HG02763 (cell line): ENCODE measurements around the gene DMKN.

ENCODE experiments used
- ATAC-seq: cut with Tn5 transposase; IDR thresholded peaks from one replicate; pipeline ENCODE4 v1.9.1; 2021; ENCODE audit warnings: mild to moderate bottlenecking, moderate library complexity; ENCODE audit not compliant: unreplicated experiment

DMKN gene, protein sequence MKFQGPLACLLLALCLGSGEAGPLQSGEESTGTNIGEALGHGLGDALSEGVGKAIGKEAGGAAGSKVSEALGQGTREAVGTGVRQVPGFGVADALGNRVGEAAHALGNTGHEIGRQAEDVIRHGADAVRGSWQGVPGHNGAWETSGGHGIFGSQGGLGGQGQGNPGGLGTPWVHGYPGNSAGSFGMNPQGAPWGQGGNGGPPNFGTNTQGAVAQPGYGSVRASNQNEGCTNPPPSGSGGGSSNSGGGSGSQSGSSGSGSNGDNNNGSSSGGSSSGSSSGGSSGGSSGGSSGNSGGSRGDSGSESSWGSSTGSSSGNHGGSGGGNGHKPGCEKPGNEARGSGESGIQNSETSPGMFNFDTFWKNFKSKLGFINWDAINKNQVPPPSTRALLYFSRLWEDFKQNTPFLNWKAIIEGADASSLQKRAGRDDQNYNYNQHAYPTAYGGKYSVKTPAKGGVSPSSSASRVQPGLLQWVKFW

DNA sequence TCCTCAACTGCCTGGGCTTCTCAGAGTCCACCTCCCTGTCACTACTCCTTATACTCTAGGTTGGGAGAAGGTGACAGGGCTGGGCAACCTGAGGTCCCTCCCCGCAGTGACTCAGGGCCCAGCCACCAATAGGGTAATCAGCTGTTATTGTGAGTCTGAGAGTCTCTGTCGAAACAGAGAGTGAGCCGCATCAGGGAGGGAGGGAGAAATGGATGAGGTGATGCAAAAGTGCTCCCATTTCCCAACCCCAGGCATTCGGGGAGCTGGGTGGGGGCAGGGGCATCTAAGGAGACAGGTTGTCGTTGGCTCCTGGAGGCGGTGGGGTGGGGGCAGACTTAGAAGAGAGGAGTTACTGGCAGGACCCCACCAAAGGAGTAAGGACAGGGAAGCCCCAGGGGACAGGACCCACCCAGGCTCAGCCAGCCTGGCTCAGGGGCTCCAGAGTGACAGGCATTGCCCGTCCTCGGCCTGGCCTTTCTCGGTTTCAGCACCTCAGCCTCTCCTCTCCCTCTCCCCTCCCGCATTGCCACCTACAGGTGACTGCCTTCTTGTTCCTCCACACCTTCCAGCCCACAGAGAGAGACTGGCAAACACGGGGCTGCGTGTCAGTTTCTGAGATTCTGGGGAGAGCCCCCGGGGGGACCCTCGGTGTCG is at the start of gene DMKN:
Gene DMKN, minus strand, starts transcription at position 22 of the 654 bp plus-strand sequence. CDS start 174 bp downstream, outside the sequence.
- no peak for ATAC-seq

DNA sequence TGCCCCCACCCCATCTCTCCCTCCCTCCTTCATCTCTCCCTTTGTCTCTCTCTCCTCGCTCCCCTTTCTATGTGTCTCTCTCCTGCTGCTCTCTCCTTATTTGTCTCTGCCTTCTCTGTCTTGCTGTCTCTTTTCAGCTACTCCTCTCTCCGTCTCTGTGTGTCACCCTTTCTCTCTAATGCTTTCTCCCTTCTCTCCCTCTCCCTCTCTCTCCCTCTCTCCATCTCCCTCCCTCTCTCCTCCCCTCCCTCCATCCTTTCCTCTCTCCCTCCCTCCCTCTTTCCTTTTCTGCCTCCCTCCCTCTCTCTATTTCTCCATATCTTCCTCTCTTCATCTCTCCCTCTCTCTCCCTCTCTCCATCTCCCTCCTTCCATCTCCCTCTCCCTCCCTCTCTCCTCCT is 49.3 kb upstream of the DMKN start:
- no peak for ATAC-seq

DNA sequence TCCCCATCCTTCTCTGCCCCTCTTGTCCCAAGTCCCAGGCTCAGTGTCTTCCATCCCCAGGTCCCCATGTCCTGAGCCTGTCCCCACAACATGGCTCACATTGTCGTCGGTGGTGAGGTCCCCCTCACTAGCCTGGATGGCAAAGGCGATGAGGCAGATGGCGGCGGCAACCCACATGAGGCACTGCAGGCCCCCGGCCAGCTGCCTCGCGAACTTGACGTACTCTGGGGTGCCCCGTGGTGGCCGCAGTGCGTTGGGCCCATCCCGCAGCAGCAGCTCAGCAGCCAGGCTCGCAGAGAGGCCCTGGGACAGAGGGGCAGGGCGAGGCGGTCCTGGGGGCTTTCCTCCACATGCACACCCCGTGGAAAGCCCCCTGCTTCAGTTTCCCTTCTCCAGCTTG is 48.9 kb upstream of the DMKN start:
- no peak for ATAC-seq

DNA sequence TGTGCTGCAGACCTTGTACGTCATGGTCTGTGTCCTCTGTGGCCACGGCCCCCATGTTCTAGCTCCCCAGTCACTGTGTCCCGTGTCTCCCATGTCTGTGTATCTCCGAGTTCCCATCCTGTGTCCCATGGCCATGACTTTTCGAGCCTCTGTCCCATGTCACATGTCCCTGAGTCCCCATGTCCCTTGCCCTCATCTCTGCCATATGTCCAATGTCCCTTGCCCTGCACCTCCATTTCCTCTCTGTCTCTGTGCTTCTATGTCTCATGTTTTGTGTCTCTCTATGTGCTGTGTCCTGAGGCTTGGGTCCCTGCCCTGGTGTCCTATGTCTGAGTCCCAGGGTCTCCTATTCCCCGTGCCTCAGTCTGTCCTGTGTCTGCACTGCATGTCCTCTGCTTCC is 48.0 kb upstream of the DMKN start:
- ATAC-seq, result no peak

DNA sequence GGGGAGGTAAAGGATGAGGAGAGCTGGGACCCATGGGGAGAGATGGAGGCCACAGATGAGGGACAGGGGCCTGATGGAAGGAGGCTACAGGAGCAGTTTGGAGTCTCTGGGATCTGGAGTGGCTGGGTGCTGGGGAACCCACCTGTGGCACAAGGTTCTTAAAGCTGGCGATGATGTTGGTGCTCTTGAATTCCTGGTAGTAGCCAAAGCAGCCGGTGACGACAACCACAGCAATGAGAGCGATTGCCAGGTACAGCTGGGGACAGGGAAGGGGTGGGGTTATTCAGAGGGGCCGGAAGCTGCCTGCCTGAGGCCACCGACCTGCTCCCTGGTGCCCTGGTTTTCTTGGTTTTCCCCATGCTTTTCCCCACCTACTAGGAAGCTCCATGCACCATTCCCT is 47.2 kb upstream of the DMKN start:
- no peak for ATAC-seq

DNA sequence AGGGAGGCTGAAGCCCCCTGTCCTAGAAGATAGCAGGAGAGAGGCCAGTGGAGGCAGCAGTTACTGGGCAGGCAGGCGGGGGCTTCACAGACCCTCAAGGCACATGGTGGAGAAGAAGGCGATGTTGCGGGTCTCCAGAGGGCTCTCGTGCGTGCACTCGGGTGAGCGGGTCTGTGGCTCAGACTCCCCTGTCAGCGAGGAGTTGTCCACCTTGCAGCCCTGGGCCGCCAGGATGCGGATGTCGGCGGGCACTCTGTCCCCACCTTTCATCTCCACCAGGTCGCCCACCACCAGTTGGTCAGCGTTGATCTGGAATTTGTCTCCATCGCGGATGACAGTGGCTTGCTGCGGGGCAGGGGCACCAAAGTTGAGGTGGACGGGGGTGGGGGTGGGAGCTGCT is 46.8 kb upstream of the DMKN start:
- no peak for ATAC-seq

DNA sequence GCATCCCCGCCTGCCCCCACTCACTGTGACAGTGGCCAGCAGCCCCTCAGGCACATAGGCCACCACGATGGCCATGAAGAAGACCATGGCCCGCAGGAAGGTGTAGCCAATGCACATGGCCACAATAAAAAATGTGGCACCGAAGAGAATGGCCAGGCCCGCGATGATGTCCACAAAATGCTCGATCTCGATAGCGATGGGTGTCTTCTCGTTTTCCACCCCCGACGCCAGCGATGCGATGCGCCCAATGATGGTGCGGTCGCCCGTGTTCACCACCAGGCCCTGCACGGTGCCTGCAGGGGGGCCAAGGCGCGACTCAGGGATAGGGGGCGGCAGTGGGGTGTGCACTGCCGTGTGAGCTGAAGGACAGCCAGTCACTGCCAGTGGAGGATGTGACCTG is 46.3 kb upstream of the DMKN start:
- no peak for ATAC-seq

DNA sequence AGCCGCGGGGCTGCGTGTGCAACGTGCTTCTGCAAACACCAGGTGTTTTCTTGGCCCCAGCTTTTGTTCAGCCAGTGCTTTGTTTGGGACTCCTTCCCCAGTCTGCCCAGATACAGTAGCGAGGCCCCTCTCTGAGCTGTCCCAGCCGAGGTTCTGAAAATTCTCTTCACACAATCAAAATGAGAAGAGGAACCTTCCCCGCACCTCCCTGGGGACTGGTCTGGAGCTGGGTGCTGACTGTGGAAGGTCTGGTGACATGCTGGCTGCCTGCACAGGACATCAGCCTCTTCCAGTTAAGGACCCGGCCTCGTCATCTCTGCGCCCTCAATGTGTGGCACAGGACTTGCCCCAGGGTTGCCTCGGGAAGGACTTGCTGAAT is 45.8 kb upstream of the DMKN start:
- ATAC-seq, result no peak

DNA sequence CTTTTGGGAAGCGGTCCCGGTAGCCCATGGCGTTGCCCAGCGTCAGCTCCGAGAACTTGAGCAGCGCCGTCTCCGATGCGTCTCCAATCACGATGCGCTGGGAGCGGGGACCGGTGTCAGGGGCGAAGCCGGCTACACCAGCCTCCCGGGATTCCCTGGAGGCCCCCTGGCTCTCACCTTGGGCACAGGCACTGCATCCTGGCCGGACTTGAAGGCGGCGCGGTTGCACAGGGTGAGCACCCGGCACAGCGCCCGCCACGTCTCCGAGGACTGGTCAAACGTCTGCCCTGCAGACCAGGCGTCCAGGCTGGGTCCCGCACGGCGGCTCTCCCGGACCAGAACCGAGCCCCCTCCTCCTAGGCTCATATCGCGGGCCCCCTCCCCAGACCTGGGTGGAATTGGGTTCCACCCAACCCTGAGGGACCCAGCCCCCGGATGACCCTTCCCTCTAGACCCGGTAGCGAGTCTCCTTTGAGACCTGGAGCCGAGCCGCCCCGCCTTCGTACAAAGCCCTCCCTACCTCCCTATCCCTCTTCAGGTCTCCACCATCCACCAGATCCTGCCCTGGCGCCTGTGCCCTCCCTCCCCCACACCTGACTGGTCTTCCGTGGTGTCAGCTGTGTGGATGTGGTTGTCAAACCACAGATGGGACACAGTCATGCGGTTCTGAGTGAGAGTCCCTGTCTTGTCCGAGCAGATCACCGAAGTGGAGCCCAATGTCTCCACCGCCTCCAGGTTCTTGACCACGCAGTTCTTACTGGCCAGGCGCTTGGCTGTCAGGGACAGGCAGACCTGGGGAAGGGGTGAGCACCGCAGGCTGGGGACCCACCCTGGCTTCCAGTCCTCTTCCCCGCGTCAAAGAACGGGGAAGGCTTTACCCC is 45.2 kb upstream of the DMKN start:
- no peak for ATAC-seq

DNA sequence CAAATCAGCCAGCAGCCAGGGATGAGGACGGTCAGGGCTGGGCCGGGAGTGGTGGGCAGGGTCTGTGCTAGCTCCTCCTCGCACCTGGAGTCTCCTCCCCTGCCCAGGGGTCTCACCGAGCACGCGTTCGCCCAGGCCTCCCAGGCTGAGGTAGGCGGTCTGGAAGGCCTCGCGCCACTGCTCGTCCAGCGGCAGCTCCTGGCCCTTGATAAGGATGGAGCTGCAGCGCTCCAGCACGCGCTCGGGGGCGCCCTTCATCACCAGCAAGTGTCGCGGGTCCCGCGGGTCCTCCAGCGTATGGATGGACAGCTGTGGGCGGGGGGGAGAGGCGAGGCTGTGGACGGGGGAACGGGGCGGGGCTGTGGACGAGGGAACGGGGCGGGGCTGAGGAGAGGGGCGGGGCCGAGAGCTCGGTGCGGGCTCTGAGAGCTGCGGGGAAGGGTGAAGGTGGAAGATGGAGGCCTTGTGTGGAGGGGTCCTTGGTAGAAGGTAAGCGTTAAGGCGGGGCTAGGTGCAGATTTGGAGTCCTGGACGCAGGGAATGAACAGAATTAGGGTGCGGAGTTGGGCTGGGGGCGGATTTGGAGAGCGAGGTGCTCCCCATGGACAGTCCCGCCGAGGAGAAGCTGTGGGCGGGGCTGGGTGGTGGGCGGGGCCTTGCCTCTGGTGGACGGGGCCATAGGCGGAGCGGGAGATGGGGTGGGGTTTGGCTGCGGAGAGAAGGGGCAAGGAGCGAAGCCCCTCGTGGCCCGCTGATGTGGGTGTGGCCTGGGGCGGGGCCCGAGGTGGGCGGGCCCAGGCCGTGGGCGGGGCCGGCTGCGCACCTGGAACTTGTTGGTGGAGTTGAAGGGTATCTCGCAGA is 44.3 kb upstream of the DMKN start:
- ATAC-seq, result no peak

DNA sequence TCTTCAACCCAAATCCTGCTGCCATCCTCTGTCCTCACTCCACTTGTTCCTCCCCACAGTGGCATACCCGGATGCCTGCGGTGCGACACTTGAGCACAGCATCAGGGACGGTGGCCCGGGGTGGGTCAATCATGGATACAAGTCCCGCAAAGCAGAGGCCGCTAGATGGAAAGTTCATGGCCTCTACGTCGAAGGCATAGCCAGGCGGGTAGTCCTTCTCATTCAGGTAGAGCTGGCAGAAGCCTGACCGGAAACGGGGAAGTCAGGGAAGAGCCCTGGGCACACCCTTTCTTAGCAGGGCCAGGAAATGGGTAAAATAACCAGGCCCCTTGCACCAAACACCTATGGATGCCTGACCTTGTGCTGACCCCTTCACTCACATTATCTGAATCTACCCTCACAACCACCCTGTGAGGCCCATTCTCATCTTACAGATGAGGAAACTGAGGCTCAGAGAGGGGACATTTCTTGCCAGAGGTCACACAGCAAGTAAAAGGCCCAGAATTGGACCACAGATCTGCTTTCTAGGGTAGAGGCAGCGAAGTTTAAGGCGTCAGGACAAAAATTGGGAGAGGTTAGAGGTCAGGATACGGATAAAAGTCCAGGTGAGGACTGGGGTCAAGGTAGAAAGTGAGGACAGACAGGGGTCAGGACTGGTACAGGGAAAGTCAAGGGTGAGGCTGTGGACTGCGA is 43.5 kb upstream of the DMKN start:
- no peak for ATAC-seq

DNA sequence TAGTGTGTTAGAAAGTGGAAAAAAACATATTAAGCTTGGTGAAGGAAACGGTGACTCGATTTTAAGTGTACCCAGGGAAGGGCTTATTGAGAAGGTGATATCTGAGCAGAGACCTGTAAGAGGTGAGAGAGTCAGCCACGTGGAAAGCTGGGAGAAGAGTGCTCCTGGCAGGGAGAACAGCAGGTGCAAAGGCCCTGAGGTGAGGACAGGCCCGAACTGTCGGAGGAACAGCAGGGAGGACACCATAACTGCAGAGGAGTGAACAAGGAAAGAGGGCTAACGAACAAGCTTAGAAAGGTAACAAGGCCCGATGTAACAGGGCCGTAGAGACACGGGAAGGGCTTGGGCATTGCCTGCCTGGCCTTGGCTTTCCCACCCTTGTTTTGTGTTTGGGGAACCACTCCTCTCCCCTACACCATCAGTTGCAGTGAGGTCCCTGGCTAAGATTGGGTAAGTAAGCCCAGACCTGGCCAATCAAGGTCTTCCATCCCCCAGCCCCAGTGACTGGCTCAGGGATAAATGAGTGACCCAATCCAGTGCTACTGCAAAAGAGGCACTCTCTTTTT is 42.7 kb upstream of the DMKN start:
- no peak for ATAC-seq

DNA sequence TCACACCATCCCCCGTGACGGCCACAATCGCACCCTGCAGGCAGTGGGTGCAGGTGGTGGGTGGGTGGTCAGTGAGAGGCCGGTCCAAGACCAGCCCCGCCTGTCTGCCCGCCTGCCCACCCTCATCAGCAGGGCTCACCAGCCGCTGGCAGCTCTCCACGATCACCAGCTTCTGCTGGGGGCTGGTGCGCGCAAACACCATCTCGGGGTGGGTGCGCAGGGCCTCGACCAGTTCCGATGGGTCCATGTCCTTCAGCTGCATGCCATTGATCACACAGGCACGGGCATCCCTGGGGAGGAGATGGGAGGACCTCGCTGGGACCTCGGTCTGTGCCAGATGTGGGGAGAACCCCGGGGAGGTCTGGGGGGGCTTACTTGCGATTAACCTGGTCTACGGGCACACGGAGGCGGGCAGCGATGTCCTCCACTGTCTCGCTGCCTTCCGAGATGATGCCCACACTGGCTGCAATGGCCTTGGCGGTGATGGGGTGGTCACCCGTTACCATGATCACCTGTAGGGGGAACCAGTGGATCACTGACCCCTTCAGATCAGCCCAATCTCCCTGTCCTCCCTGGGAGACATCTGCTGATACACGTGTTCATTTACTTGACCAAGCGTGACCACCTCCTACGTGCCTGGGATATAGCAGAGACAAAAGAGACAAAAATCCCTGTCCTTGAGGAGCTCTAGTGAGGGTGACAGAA is 42.0 kb upstream of the DMKN start:
- ATAC-seq, result no peak

DNA sequence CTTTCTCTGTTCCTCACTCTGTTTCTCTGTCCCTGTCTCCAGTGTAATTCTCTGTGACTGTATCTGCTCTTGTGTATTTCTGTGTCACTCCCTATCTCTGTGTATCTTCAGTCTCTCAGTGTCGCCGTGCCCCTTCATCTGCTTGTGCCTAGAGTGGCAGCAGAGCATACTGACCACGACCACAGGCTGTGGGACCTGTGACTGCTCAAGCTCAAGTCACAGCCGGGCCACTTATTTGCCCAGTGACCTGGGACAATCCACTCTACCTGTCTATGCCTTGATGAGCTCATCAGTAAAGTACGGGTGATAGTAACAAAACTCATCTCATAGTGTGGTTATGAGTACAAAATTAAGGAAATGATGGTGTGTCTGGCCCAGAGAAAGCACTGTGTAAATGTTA is 40.6 kb upstream of the DMKN start:
- no peak for ATAC-seq

DNA sequence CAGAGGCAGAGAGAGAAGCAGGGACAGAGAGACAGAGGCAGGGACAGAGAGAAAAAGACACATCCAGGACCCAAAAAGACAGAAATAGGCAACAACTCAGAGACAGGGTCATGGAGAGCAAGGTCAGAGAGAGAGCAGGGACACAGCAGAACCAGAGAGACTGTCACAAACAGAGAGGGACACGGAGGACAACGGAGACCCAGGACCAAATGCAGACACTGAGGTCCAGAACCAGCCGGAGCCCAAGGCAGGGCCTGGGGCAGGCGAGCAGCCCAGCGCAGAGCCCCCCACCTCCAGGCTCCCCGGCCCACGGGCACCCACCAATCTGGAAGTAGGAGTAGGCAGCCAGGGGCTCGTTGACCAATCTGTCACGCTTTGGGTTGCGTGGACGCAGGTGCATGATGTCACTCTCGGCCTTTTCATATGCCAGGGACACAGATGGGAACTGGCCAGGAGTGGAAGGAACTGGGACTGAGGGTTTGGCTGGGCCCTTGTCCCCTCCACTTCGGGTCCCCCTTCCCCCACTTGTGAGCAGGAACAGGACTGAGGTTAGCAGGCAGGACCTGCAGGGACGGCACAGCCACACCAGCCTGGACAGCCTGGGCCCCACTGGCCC is 40.0 kb upstream of the DMKN start:
- ATAC-seq, result no peak

DNA sequence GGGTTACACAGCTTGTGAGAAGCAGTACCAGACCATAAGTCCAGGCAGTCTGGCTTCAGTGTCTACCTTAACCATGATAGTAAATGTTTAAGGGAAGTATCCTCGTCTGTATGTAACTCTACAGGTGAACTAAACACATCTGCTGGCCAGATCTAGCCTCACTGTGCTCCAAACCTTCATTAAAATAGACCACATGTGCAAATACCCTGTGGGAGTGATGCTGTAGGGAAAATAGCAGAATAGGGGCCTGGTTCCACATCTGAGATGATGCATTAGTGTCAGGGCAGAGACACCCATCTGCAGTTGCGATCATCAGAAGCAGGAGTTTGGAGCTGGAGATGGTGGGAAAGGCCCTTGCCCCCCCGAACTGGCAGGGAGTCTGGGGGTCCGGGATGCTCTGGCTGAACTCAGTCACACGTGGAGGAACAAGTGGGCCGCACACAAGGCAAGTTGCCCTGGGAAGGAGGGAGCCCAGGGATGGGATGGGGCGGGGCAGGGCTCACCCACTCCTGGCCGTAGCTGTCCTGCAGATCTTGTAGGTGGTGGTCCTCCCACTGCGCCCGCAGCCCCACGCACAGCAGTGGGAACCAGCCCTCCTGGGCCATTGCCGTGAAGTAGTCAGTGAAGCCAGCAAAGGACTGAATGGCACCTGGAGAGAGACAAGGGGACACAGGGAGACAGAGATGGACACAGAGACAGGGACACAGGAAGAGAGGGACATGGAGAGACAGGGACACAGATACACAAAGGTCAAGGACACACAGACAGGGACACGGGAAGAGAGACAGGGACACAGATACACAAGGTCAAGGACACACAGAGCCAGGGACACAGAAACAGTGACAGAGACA is 39.3 kb upstream of the DMKN start:
- no peak for ATAC-seq

DNA sequence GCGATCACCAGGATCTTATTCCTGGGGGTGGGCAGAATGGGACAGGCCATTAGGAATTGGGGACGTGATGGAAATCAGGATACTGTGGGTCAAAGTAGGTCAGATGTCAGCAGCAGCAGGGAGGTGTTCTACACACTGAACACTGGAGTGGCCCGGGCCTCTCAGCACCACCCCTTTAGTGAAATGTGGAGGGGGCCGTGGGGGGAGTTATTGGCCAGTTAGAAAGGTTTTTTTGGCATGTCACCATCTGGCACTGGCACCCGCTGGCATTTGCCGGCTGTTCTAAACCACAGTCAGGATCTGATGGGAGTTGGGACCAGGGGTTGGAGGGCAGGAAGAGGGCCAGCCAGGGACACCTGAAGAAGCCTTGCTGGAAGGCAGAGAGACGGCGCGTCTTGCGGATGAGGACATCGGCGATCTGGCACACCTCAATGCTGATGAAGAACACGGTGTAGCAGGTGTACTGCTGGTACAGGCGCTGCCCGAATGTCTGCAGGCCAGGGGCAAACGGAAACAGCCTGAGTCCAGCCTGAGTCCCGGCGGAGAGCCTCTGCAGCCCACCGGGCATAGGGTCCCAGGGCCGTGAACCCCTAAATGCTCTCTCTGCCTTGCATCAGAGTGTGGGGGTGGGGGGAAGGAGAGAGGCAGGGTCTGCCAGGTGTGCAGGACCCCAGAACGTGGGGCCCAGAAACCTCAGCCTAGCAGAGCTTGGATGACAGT is 37.8 kb upstream of the DMKN start:
- no peak for ATAC-seq
